Activated CD4-positive, CD25-positive, alpha-beta regulatory T cell treated with anti-CD3 and anti-CD28 coated beads, Interleukin-2, amount 50 U/mL, for 16 hours (primary cell): ENCODE measurements around the gene PARL.
"Not testable (repeated sequence)": the region's sequence is repeated elsewhere in the genome, so short reads cannot be mapped to it uniquely, and the experiment has no call there.

Experiments
- DNase-seq: peaks from one replicate; pipeline ENCODE4 v3.0.0-alpha.2; 2020; ENCODE audit warnings: low read depth, low spot score

The PARL gene

GRCh38 chr3:183904833-183905780, 20.4 kb upstream of the PARL start:
- no peak for DNase-seq

GRCh38 chr3:183898028-183898431, 13.3 kb upstream of the PARL start:
- DNase-seq = no peak

- DNase-seq = no peak
Observed at GRCh38 chr3:183897606-183898005, 12.9 kb upstream of the PARL start.

GRCh38 chr3:183896610-183897009, 11.9 kb upstream of the PARL start:
- DNase-seq = no peak

- no peak for DNase-seq
Observed at GRCh38 chr3:183896184-183896583, 11.5 kb upstream of the PARL start.

GRCh38 chr3:183895774-183896173, 11.1 kb upstream of the PARL start:
- no peak for DNase-seq

- DNase-seq = peak; percentile 11
Observed at GRCh38 chr3:183895296-183895695, 10.6 kb upstream of the PARL start.

- no peak for DNase-seq
Observed at GRCh38 chr3:183892610-183893214, 8.0 kb upstream of the PARL start.

- no peak for DNase-seq
Observed at GRCh38 chr3:183885766-183886165, 1.1 kb upstream of the PARL start.

GRCh38 chr3:183884097-183884426, 618 bp downstream of the PARL start:
- DNase-seq = no peak

- DNase-seq = no peak
Observed at GRCh38 chr3:183883291-183884096, 1.2 kb downstream of the PARL start.

GRCh38 chr3:183880121-183880520, 4.6 kb downstream of the PARL start:
- no peak for DNase-seq

- no peak for DNase-seq
Observed at GRCh38 chr3:183879243-183879642, 5.4 kb downstream of the PARL start.

GRCh38 chr3:183878071-183878470, 6.6 kb downstream of the PARL start:
- DNase-seq = no peak

- DNase-seq = not testable (repeated sequence)
Observed at GRCh38 chr3:183877227-183877626, 7.5 kb downstream of the PARL start.

GRCh38 chr3:183875411-183875810, 9.3 kb downstream of the PARL start:
- DNase-seq = no peak

GRCh38 chr3:183873914-183874313, 10.8 kb downstream of the PARL start:
- DNase-seq = no peak

GRCh38 chr3:183871541-183871940, 13.1 kb downstream of the PARL start:
- no peak for DNase-seq

- no peak for DNase-seq
Observed at GRCh38 chr3:183870563-183870962, 14.1 kb downstream of the PARL start.

- DNase-seq = no peak
Observed at GRCh38 chr3:183868796-183869195, 15.9 kb downstream of the PARL start.

GRCh38 chr3:183862610-183863009, 22.1 kb downstream of the PARL start:
- no peak for DNase-seq

GRCh38 chr3:183857863-183858262, 26.8 kb downstream of the PARL start:
- DNase-seq = no peak
